CD4-positive, alpha-beta T cell treated with Interferon alpha-2 for 1 hour (primary cell): ENCODE results near the gene MMD2.
"Not testable (repeated sequence)": the region's sequence is repeated elsewhere in the genome, so short reads cannot be mapped to it uniquely, and the experiment has no call there.

Experiments used
- DNase-seq, 2 donors: peaks; one replicate each; pipeline ENCODE4 v3.0.0-alpha.2; 2020 to 2022

MMD2 gene, protein sequence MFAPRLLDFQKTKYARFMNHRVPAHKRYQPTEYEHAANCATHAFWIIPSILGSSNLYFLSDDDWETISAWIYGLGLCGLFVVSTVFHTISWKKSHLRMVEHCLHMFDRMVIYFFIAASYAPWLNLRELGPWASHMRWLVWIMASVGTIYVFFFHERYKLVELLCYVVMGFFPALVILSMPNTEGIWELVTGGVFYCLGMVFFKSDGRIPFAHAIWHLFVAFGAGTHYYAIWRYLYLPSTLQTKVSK

GRCh38 chr7:4958477-4959301 lies at the start of gene MMD2:
Gene MMD2 (minus strand): TSS chr7:4959187. CDS start chr7:4959017, 170 bp downstream.
- no peak for DNase-seq

GRCh38 chr7:5005066-5005465 lies 46.1 kb upstream of the MMD2 start:
- DNase-seq, result no peak

DNA sequence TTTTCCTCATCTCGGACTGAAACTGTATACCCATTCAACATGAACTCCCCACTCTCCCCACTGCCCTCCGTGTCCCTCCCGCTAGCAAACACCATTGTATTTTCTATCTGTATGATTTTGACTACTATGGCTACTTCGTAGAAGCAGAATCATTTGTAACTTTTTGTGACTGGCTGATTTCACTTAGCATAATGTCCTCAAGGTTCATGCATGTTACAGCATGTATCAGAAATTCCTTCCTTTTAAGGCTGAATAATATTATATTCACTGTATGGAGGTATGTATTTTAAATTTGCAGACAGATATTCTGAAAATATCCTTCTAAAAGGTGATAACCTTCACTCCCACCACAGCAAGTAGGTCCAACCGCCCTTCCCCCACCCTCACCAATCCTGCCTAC lies 42.9 kb upstream of the MMD2 start:
- no peak for DNase-seq

DNA sequence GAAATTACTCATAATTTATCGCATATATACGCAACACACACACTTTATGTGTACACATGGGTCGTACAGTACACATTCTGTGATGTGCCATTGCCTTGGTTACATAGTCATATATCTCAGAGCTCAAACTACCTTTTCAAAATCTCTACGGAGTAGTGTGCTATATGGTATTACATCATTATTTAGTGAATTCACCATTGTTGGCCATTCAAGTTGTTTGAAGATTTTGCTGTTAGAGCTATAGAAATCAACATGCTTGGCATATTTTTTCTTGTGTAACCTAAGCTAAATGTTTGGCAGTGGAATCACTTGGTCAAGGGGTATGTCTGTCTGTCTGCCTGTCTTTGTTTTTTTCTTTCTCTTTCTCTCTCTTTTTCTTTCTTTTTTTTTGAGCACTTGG lies 42.0 kb upstream of the MMD2 start:
- DNase-seq, result no peak

GRCh38 chr7:4999369-4999950 lies 40.5 kb upstream of the MMD2 start:
- DNase-seq, result no peak

GRCh38 chr7:4998910-4999309 lies 39.9 kb upstream of the MMD2 start:
- no peak for DNase-seq

DNA sequence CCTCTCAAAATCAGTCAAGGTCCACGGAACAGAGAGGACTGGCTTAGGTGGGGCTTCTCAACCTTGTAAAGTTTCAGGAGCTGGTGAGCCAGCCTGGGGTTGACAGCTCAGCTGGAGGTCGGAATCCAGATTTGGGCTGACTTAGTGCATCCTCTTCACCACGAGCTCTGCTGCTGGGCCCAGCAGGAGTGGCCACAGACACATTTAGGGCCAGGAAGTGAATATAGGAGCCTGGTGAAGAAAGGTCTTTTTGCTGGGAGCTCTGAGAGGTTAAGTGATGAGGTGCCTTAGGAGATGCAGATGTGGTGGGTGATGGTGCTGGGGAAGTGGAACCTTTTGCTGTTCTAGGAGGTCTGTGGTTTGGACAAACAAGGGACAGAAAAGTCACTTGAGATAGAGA lies 39.3 kb upstream of the MMD2 start:
- DNase-seq, result no peak

- no peak for DNase-seq
These were observed 37.8 kb upstream of the MMD2 start for GRCh38 chr7:4996696-4997222.

GRCh38 chr7:4995429-4995969 lies 36.5 kb upstream of the MMD2 start:
- no peak for DNase-seq

GRCh38 chr7:4993471-4993870 lies 34.5 kb upstream of the MMD2 start:
- no peak for DNase-seq

- not testable (repeated sequence) for DNase-seq
These were observed 23.8 kb upstream of the MMD2 start for GRCh38 chr7:4982741-4983140.

DNA sequence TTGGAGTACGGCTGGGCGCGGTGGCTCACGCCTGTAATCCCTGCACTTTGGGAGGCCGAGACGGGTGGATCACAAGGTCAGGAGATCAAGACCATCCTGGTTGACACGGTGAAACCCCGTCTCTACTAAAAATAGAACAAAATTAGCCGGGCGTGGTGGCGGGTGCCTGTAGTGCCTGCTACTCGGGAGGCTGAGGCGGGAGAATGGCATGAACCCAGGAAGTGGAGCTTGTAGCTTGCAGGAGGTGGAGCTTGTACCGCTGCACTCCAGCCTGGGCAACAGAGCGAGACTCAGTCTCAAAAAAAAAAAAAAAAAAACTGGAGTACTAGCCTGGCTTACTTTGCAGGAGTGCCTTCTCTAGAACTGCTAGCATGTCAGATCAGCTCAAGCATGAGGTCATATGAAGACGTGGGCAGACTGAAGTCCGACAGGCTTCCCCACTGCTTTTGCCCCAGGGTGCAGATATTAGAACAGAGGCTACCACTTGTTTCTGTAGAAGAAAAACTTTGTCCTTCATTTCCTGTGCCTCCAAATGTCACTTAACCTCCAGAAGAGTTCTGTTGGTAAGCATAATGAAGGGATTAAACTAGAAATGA lies 22.4 kb upstream of the MMD2 start:
- DNase-seq, result not testable (repeated sequence)

GRCh38 chr7:4975626-4976025 lies 16.6 kb upstream of the MMD2 start:
- not testable (repeated sequence) for DNase-seq

- DNase-seq, result peak; percentile 93 to 95
These were observed 14.8 kb upstream of the MMD2 start for GRCh38 chr7:4973728-4974198.

GRCh38 chr7:4972446-4972845 lies 13.5 kb upstream of the MMD2 start:
- DNase-seq, result not testable (repeated sequence)

- DNase-seq, result no peak
These were observed 6.5 kb upstream of the MMD2 start for GRCh38 chr7:4965295-4966022.

- DNase-seq, result no peak
These were observed 5.5 kb upstream of the MMD2 start for GRCh38 chr7:4964506-4964905.

- DNase-seq, result no peak
These were observed 4.1 kb upstream of the MMD2 start for GRCh38 chr7:4962872-4963775.

DNA sequence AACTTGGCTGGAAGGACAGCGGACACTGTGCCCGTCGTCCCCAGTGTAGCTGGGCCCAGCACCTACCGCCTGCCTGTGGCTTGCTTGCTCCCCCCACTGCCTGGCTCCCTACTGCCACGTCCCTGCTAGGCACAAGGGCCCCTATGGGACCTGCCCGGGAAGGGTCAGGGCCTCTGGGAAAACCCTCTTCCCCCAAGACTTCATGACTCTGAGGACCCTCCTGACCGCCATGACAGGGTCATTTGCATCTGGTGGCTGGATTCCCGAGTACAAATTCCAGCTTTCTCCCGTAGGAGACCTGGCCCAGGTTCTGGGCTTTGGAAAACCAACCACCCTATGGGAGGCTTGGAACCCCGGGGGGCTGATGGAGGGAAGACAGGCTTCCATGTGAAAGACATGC lies 1.4 kb upstream of the MMD2 start:
- no peak for DNase-seq

DNA sequence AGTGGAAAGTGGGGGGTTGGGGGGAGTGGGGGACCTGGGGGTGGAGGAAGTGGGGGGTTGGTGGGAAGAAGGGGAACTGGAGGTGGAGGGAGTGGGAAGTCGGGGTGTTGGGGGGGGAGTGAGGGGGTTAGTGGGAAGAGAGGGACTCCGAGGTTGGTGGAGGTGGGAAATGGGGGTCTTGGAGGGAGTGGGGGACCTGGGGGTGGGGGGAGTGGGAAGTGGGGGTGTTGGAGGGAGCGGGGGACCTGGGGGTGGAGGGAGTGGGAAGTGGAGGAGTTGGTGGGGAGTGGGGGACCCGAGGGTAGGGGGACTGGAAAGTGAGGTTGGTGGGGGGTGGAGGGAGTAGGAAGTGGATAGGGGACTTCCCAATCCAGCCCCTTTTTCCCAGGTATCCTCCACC lies 906 bp upstream of the MMD2 start:
- no peak for DNase-seq

GRCh38 chr7:4959306-4959705 lies 319 bp upstream of the MMD2 start:
- no peak for DNase-seq
